Stomach (tissue), 9 donors: ENCODE measurements around the gene IFI44L. TPM values are rescaled to one million over a fixed set of nuclear protein-coding genes. Genes with fewer than 3 reads are reported as not detected.

Experiments
- DNase-seq, 2 donors: peaks; one replicate each; pipeline versions ENCODE4 v3.0.0 to v3.0.0-alpha.2; 2013 to 2019
- H3K27ac ChIP-seq, 5 donors: fragments of 200-600 bp in 4 of 5; sonication (generic) in 4 of 5; one replicate each; pipeline ENCODE4 v1.5.1; 2013 to 2019; ENCODE audit warnings: mild to moderate bottlenecking in 1 of 5, moderate library complexity in 1 of 5
- H3K27me3 ChIP-seq, 3 donors: fragments of 200-600 bp; sonication (generic); one replicate each; pipeline ENCODE4 v1.5.1; 2017 to 2019; ENCODE audit warnings: mixed run types in 1 of 3
- H3K36me3 ChIP-seq, 4 donors: fragments of 200-600 bp; sonication (generic); 1 replicate in 3 of 4; 2 replicates in 1 of 4; pipeline ENCODE4 v1.5.1; 2016 to 2019
- H3K4me1 ChIP-seq, 4 donors: fragments of 200-600 bp; sonication (generic); one replicate each; pipeline ENCODE4 v1.5.1; 2016 to 2019
- H3K4me3 ChIP-seq, 4 donors: fragments of 200-600 bp; sonication (generic) in 3 of 4; one replicate each; pipeline ENCODE4 v1.5.1; 2016 to 2019; ENCODE audit warnings: mild to moderate bottlenecking in 1 of 4
- H3K9me3 ChIP-seq, 4 donors: fragments of 200-600 bp; sonication (generic); one replicate each; pipeline ENCODE4 v1.5.1; 2016 to 2019
- CTCF ChIP-seq, 7 experiments: fragments of 450-650 bp in 4 of 7; fragments of 200-600 bp in 3 of 7; sonication (generic) in 3 of 7; IDR thresholded peaks; one replicate each; pipeline ENCODE4 v1.5.1; 2016 to 2019; ENCODE audit warnings: antibody characterized with exemption in 7 of 7, control low read depth in 2 of 7, mild to moderate bottlenecking in 1 of 7
- EP300 ChIP-seq: sonication (generic); formaldehyde crosslinking; IDR thresholded peaks from one replicate; pipeline ENCODE4 v1.6.1; 2017; ENCODE audit warnings: antibody characterized with exemption
- POLR2A ChIP-seq, 4 donors: fragments of 450-650 bp; IDR thresholded peaks; one replicate each; pipeline ENCODE4 v1.6.1; 2016; ENCODE audit warnings: antibody characterized with exemption in 4 of 4, control low read depth in 2 of 4, mild to moderate bottlenecking in 1 of 4, moderate library complexity in 1 of 4
- POLR2AphosphoS5 ChIP-seq, 3 donors: sonication (generic); formaldehyde crosslinking; IDR thresholded peaks; one replicate each; pipeline ENCODE4 v1.6.1; 2016; ENCODE audit warnings: antibody characterized with exemption in 3 of 3
- WGBS, 5 donors: extraction: QIAGEN DNeasy Blood & Tissue Kit in 3 of 5; methylation state at CpG; one replicate each; pipeline versions ENCODE4 v1.1.5 to v1.1.7; 2013 to 2018; 5-methylcytosine and 5-hydroxymethylcytosine counted together
- intact Hi-C: fragments of 100-400 bp; cut with DNase I; formaldehyde crosslinking; loops from one replicate; pipeline ENCODE4 v1.15.1; 2023; ENCODE audit warnings: low total_unique reads
- polyA plus RNA-seq, 3 donors: library from polyadenylated mRNA; stranded (reverse); fragments of 200-250 nt; gene quantifications; one replicate each; pipeline ENCODE4 v1.2.3, GENCODE V29; 2013
- total RNA-seq, 5 donors: library from RNA; depleted of rRNA; stranded (reverse); fragments of >200 nt; gene quantifications; one replicate each; pipeline versions ENCODE4 v1.1.0 to v1.2.3, GENCODE V29; 2014 to 2016
- donor health status: healthy with polysubstance abuse.
- donor health status: Bipolar disorder and iron deficiency.
- donor health status: healthy.

The IFI44L gene
- total and polyA plus RNA-seq, 8 donors = 0.29 to 27.4 (median 5.9) TPM

GRCh38 chr1:78603206-78603605, 17.0 kb upstream of the IFI44L start:
- TF ChIP-seq POLR2A (IDR thresholded peaks at IDR 0.05) (no peak), POLR2AphosphoS5 (IDR thresholded peaks at IDR 0.05) (no peak), CTCF (IDR thresholded peaks at IDR 0.05) (no peak)
- intact Hi-C loops = no loop called here
- Histone ChIP-seq H3K9me3 (no peaks in the 10 kb centered on the region), H3K27me3 (no peaks in the 10 kb centered on the region), H3K36me3 (no peaks in the 10 kb centered on the region), H3K4me3 (no peak overlapping the region), H3K27ac (no peak overlapping the region), H3K4me1 (peaks cover 0 to 10% (median 4%) of the 10 kb centered on the region in 4 donors)
- WGBS, 5 donors = 92 to 100% (median 95%) methylated on average over 1 of the region's 1 CpG
- no peak for DNase-seq

GRCh38 chr1:78604643-78605042, 15.6 kb upstream of the IFI44L start:
- Histone ChIP-seq H3K36me3 (no peaks in the 10 kb centered on the region), H3K4me3 (no peak overlapping the region), H3K27me3 (no peaks in the 10 kb centered on the region), H3K27ac (no peak overlapping the region), H3K4me1 (peaks cover 0 to 10% (median 4%) of the 10 kb centered on the region in 4 donors), H3K9me3 (no peaks in the 10 kb centered on the region)
- TF ChIP-seq POLR2A (IDR thresholded peaks at IDR 0.05) (no peak), EP300 (no peak), CTCF (IDR thresholded peaks at IDR 0.05) (no peak), POLR2AphosphoS5 (IDR thresholded peaks at IDR 0.05) (no peak)
- no peak for DNase-seq
- intact Hi-C loops = loop anchor here (5.0 kb wide), 1 partner anchor 472 kb away; no protein-coding TSS in a partner anchor
- 77 to 85% (median 84%) methylated on average over 5 of the region's 5 CpGs for WGBS, 5 donors

GRCh38 chr1:78606274-78606673, 14.0 kb upstream of the IFI44L start:
- no peak overlapping the region for H3K4me3 ChIP-seq
- peaks cover 0 to 10% (median 4%) of the 10 kb centered on the region in 4 donors for H3K4me1 ChIP-seq
- intact Hi-C loops = loop anchor here (5.0 kb wide), 1 partner anchor 474 kb away; no protein-coding TSS in a partner anchor
- H3K9me3 ChIP-seq = no peaks in the 10 kb centered on the region
- H3K27me3 ChIP-seq = no peaks in the 10 kb centered on the region
- no peak overlapping the region for H3K27ac ChIP-seq
- WGBS, 5 donors = 63 to 83% (median 67%) methylated on average over 2 of the region's 2 CpGs
- no peaks in the 10 kb centered on the region for H3K36me3 ChIP-seq
- TF ChIP-seq EP300 (no peak), POLR2AphosphoS5 (IDR thresholded peaks at IDR 0.05) (no peak), POLR2A (IDR thresholded peaks at IDR 0.05) (no peak), CTCF (IDR thresholded peaks at IDR 0.05) (no peak)
- DNase-seq = peak in 1 of 2 donors; percentile 6

GRCh38 chr1:78607334-78607927, 12.8 kb upstream of the IFI44L start:
- DNase-seq = peak in 1 of 2 donors; percentile 52
- TF ChIP-seq POLR2A (IDR thresholded peaks at IDR 0.05) = no peak
- no peak for TF ChIP-seq POLR2AphosphoS5 (IDR thresholded peaks at IDR 0.05)
- TF ChIP-seq CTCF (IDR thresholded peaks at IDR 0.05) = peak in 5 of 7 experiments; percentile 15 to 66 (median 45)
- TF ChIP-seq EP300 = no peak
- intact Hi-C loops = loop anchor here (5.0 kb wide), 1 partner anchor 475 kb away; no protein-coding TSS in a partner anchor
- Histone ChIP-seq H3K36me3 (no peaks in the 10 kb centered on the region), H3K9me3 (no peaks in the 10 kb centered on the region), H3K27ac (no peak overlapping the region), H3K4me3 (no peak overlapping the region), H3K4me1 (peaks cover 0 to 10% (median 4%) of the 10 kb centered on the region in 4 donors), H3K27me3 (no peaks in the 10 kb centered on the region)
- 79 to 86% (median 83%) methylated on average over 5 of the region's 5 CpGs for WGBS, 5 donors
